ENCODE results near the gene DNASE1L1. TPM values are rescaled to one million over a fixed set of nuclear protein-coding genes. Genes with fewer than 3 reads are reported as not detected.

DNASE1L1 gene
- total RNA-seq, 6 experiments from 2014 or later = 11.7 to 19.5 (median 14.9) TPM

DNA sequence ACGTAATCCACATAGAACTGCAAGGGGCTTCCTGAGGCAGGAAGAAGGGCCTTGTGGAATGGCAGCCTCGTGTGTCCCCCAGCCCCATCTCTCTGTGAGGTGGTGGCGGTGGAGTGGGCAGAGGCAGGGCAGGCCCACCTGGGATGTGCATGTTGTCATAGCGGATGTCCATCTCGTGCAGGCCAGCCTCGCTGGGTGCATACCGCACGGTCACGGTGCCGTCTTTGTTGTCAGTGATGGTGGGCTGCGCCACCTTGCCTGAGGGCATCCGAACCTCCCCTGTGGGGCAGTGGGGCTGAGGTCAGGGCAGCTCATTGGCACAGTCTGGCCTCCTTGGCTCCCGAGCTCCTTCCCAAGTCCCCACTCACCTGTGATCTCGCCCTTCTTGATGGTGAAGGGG, 55.0 kb downstream of the DNASE1L1 start:
- H3K4me1 ChIP-seq = peaks cover 0 to 5% (median 1%) of the 10 kb centered on the region in 4 donors
- no peaks in the 10 kb centered on the region for H3K9me3 ChIP-seq
- DNase-seq (no peak), ATAC-seq (no peak)
- no peak for TF ChIP-seq POLR2A (IDR thresholded peaks at IDR 0.05)
- TF ChIP-seq, protein P1, sequence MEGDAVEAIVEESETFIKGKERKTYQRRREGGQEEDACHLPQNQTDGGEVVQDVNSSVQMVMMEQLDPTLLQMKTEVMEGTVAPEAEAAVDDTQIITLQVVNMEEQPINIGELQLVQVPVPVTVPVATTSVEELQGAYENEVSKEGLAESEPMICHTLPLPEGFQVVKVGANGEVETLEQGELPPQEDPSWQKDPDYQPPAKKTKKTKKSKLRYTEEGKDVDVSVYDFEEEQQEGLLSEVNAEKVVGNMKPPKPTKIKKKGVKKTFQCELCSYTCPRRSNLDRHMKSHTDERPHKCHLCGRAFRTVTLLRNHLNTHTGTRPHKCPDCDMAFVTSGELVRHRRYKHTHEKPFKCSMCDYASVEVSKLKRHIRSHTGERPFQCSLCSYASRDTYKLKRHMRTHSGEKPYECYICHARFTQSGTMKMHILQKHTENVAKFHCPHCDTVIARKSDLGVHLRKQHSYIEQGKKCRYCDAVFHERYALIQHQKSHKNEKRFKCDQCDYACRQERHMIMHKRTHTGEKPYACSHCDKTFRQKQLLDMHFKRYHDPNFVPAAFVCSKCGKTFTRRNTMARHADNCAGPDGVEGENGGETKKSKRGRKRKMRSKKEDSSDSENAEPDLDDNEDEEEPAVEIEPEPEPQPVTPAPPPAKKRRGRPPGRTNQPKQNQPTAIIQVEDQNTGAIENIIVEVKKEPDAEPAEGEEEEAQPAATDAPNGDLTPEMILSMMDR (IDR thresholded peaks at IDR 0.05) = no peak
- H3K27me3 ChIP-seq = no peaks in the 10 kb centered on the region
- no peak overlapping the region for H3K27ac ChIP-seq
- H3K36me3 ChIP-seq = peaks cover 0 to 4% (median 0%) of the 10 kb centered on the region in 4 donors
- no peak overlapping the region for H3K4me3 ChIP-seq
- no CpG with 5 or more reads among the region's 14 CpGs for WGBS (ENCODE audit: insufficient coverage, low coverage, low lambda C conversion rate, missing lambda C conversion rate)
- intact Hi-C loops (cut with DNase I) = no loop called here

DNA sequence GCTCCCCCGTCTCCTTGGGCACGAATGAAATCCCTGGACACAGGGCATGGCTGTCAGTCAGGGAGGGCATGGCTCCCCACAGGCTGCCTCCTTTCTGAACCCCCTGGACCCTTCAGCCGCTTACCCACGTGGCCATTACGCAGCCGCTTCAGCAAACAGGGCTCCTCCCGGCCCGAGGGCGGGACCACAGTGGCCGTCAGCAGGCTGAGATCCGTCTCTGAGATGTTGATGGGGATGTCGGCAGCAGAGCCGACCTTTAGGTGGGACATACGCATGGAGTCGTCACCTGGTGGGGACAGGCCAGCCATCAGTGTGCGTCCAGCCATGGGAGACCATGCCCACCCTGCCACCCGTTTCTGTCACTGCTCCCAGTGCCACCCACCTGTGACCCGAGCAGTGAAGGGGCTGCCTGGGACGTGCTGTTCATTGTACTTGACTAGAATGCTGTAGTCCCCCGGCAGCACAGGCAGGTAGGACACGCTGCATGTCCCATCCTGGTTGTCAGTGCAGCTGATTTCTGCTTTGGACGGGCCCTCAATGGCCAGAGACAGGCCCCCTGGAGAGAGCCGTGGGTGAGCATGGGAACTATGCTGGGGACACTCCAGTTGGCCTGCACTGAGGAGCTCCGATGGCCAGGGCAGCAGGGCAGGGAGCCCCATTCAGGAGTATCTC, 55.7 kb downstream of the DNASE1L1 start:
- intact Hi-C loops (cut with DNase I) = no loop called here
- no peak overlapping the region for H3K27ac ChIP-seq
- no peaks in the 10 kb centered on the region for H3K9me3 ChIP-seq
- no peak for DNase-seq
- WGBS (ENCODE audit: insufficient coverage, low coverage, low lambda C conversion rate, missing lambda C conversion rate) = no CpG with 5 or more reads among the region's 24 CpGs
- peaks cover 0 to 4% (median 0%) of the 10 kb centered on the region in 4 donors for H3K36me3 ChIP-seq
- H3K4me1 ChIP-seq = peaks cover 0 to 3% (median under 1%) of the 10 kb centered on the region in 4 donors
- no peak overlapping the region for H3K4me3 ChIP-seq
- ATAC-seq = no peak
- TF ChIP-seq, protein P1 (IDR thresholded peaks at IDR 0.05) = no peak
- TF ChIP-seq POLR2A (IDR thresholded peaks at IDR 0.05) = no peak
- H3K27me3 ChIP-seq = no peaks in the 10 kb centered on the region

DNA sequence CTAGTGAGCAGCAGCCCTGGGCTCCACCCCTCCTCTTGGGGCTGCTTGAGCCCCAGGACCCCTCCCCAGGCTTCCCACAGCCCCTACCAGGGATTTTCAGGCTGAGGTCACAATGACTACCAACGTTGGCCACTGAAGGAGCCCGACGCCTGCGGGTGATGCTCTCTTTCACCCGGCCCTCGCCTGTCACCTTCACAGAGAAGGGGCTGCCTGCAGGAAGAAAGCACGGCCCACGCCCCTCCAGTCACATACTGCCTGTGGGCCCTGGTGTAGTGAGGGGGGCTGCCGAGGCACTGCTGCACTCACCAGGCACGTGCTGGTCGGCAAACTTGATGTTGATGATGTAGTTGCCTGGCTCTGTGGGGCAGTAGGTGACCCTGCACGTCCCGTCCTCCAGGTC, 56.6 kb downstream of the DNASE1L1 start:
- H3K36me3 ChIP-seq = peaks cover 0 to 4% (median 0%) of the 10 kb centered on the region in 4 donors
- no peaks in the 10 kb centered on the region for H3K9me3 ChIP-seq
- WGBS (ENCODE audit: insufficient coverage, low coverage, low lambda C conversion rate, missing lambda C conversion rate) = 100% methylated on average over 1 of the region's 13 CpGs
- H3K27ac ChIP-seq = no peak overlapping the region
- intact Hi-C loops (cut with DNase I) = no loop called here
- H3K4me3 ChIP-seq = no peak overlapping the region
- ATAC-seq (no peak), DNase-seq (no peak)
- peaks cover 0 to 3% (median 0%) of the 10 kb centered on the region in 4 donors for H3K4me1 ChIP-seq
- H3K27me3 ChIP-seq = no peaks in the 10 kb centered on the region
- TF ChIP-seq POLR2A (IDR thresholded peaks at IDR 0.05) = no peak
- TF ChIP-seq, protein P1 (IDR thresholded peaks at IDR 0.05) = no peak

DNA sequence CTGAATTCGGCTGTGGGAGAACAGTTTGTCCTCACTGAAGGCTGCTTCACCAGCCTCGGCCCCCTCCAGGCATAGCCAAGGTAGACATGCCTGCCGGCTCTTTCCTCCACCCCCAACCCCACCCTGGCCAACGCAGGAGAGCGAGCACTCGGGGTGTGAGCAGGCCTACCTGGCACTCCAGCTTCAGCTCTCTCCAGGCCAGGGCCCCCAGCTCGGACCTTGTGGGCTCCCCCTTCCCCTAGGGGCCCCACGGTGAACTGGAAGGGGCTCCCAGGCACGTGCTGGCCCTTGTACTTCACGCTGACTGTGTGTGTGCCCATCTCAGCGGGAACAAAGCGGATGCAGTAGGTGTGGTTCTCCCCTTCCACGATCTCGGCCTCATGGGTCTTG, 57.0 kb downstream of the DNASE1L1 start:
- Histone ChIP-seq H3K4me3 (no peak overlapping the region), H3K27ac (no peak overlapping the region), H3K27me3 (no peaks in the 10 kb centered on the region), H3K9me3 (no peaks in the 10 kb centered on the region), H3K4me1 (peaks cover 0 to 3% (median 0%) of the 10 kb centered on the region in 4 donors), H3K36me3 (peaks cover 0 to 4% (median 0%) of the 10 kb centered on the region in 4 donors)
- DNase-seq (no peak), ATAC-seq (no peak)
- TF ChIP-seq, protein P1 (IDR thresholded peaks at IDR 0.05) = no peak
- TF ChIP-seq POLR2A (IDR thresholded peaks at IDR 0.05) = no peak
- intact Hi-C loops (cut with DNase I) = no loop called here
- whole genome bisulfite sequencing (ENCODE audit: insufficient coverage, low coverage, low lambda C conversion rate, missing lambda C conversion rate) = 40% methylated on average over 1 of the region's 14 CpGs

Small RNA genes within 50 kb of the gene (microRNA-seq; reads per million reads assigned to microRNA genes)
- 0.29 to 1.9 reads per million in 2 donors for gene MIR6858

Small RNA genes within 50 kb of the gene (small RNA-seq; reads per million reads assigned to genes)
- 0 reads per million in 2 experiments for gene MIR6858
- gene SNORA70 = 0 reads per million in 2 experiments

Other genes with a start within 250 kb of the DNASE1L1 start
- not detected for gene OPN1MW, start 226.7 kb downstream of the DNASE1L1 start, total RNA-seq
- not detected for gene OPN1MW2, start 189.5 kb downstream of the DNASE1L1 start, total RNA-seq
- gene OPN1MW3, start 151.7 kb downstream of the DNASE1L1 start, total RNA-seq = not detected
- not detected for gene TEX28, start 114.1 kb downstream of the DNASE1L1 start, total RNA-seq
- under 1 TPM in 1 of 6 experiments, not detected in 5; 0.06 TPM for gene TKTL1, start 113.5 kb downstream of the DNASE1L1 start, total RNA-seq
- 100 to 1,000 TPM in 1 of 6 experiments, 10 to 100 TPM in 5; 46.8 to 124 (median 82.6) TPM for gene FLNA, start 34.6 kb downstream of the DNASE1L1 start, total RNA-seq
- 10 to 100 TPM; 19.8 to 28.8 (median 24.2) TPM for gene EMD, start 30.0 kb downstream of the DNASE1L1 start, total RNA-seq
- gene RPL10, start 10.9 kb downstream of the DNASE1L1 start, total RNA-seq = 1,000 to 10,000 TPM in 5 of 6 experiments, 100 to 1,000 TPM in 1; 899 to 1,899 (median 1,157) TPM
- gene TAFAZZIN, start 2.3 kb upstream of the DNASE1L1 start, total RNA-seq = 10 to 100 TPM; 12.6 to 23.0 (median 17.3) TPM
- gene ATP6AP1, start 19.4 kb upstream of the DNASE1L1 start, total RNA-seq = 10 to 100 TPM; 26.5 to 41.4 (median 32.4) TPM
- 10 to 100 TPM; 26.8 to 37.7 (median 30.9) TPM for gene GDI1, start 27.9 kb upstream of the DNASE1L1 start, total RNA-seq
- gene FAM50A, start 34.9 kb upstream of the DNASE1L1 start, total RNA-seq = 10 to 100 TPM; 19.2 to 36.8 (median 21.9) TPM
- 10 to 100 TPM in 1 of 6 experiments, 1 to 10 TPM in 5; 1.3 to 22.8 (median 2.6) TPM for gene PLXNA3, start 49.0 kb upstream of the DNASE1L1 start, total RNA-seq
- gene LAGE3, start 70.0 kb upstream of the DNASE1L1 start, total RNA-seq = 10 to 100 TPM in 4 of 6 experiments, 1 to 10 TPM in 2; 8.4 to 24.9 (median 10.8) TPM
- gene UBL4A, start 77.4 kb upstream of the DNASE1L1 start, total RNA-seq = 10 to 100 TPM; 12.6 to 34.8 (median 15.5) TPM
- gene SLC10A3, start 81.4 kb upstream of the DNASE1L1 start, total RNA-seq = 10 to 100 TPM in 1 of 6 experiments, 1 to 10 TPM in 5; 3.0 to 15.2 (median 5.1) TPM
- 10 to 100 TPM; 23.5 to 44.2 (median 34.9) TPM for gene FAM3A, start 107.0 kb upstream of the DNASE1L1 start, total RNA-seq
- gene G6PD, start 137.6 kb upstream of the DNASE1L1 start, total RNA-seq = 10 to 100 TPM in 1 of 6 experiments, 1 to 10 TPM in 5; 3.3 to 10.1 (median 7.5) TPM
- gene IKBKG, start 138.4 kb upstream of the DNASE1L1 start, total RNA-seq = 10 to 100 TPM; 32.8 to 83.3 (median 46.5) TPM
- gene CTAG1A, start 175.9 kb upstream of the DNASE1L1 start, total RNA-seq = not detected
- gene CTAG1B, start 210.0 kb upstream of the DNASE1L1 start, total RNA-seq = not detected
- not detected for gene CTAG2, start 244.3 kb upstream of the DNASE1L1 start, total RNA-seq